GM23248 (cell line): ENCODE results near the gene BTBD16. TPM values are rescaled to one million over a fixed set of nuclear protein-coding genes. Genes with fewer than 3 reads are reported as not detected.

Experiments
- DNase-seq: peaks from one replicate; pipeline ENCODE4 v3.0.0-alpha.2; 2015
- H2AFZ ChIP-seq: fragments of 200-600 bp; sonication (generic); 2 replicates; pipeline ENCODE4 v1.6.1; 2016; ENCODE audit warnings: antibody characterized with exemption
- H3F3A ChIP-seq: fragments of 200-600 bp; sonication (generic); 2 replicates; pipeline ENCODE4 v1.6.1; 2016; ENCODE audit warnings: mild to moderate bottlenecking, antibody characterized with exemption, mixed run types; ENCODE audit not compliant: insufficient read depth
- H3K27ac ChIP-seq: fragments of 200-600 bp; sonication (generic); 2 replicates; pipeline ENCODE4 v1.5.1; 2016; ENCODE audit warnings: mild to moderate bottlenecking
- H3K27me3 ChIP-seq: fragments of 200-600 bp; sonication (generic); replicated peaks from 2 replicates; pipeline ENCODE4 v1.6.1; 2016; ENCODE audit warnings: mild to moderate bottlenecking; ENCODE audit not compliant: insufficient read depth
- H3K36me3 ChIP-seq: fragments of 200-600 bp; sonication (generic); 2 replicates; pipeline ENCODE4 v1.6.1; 2016; ENCODE audit warnings: low read depth, mild to moderate bottlenecking
- H3K4me1 ChIP-seq: fragments of 200-600 bp; sonication (generic); 2 replicates; pipeline ENCODE4 v1.6.1; 2016; ENCODE audit warnings: mild to moderate bottlenecking; ENCODE audit not compliant: insufficient read depth
- H3K4me2 ChIP-seq: fragments of 200-600 bp; sonication (generic); one replicate; pipeline ENCODE4 v1.6.1; 2016; ENCODE audit warnings: mild to moderate bottlenecking; ENCODE audit not compliant: unreplicated experiment
- H3K4me3 ChIP-seq: fragments of 200-600 bp; sonication (generic); 2 replicates; pipeline ENCODE4 v1.5.1; 2016; ENCODE audit warnings: mild to moderate bottlenecking
- H3K79me2 ChIP-seq: fragments of 200-600 bp; sonication (generic); 2 replicates; pipeline ENCODE4 v1.6.1; 2016; ENCODE audit warnings: mild to moderate bottlenecking; ENCODE audit not compliant: insufficient read depth
- H3K9ac ChIP-seq: fragments of 200-600 bp; sonication (generic); 2 replicates; pipeline ENCODE4 v1.6.1; 2016; ENCODE audit warnings: mild to moderate bottlenecking
- H3K9me2 ChIP-seq: fragments of 200-600 bp; sonication (generic); 2 replicates; pipeline ENCODE4 v1.6.1; 2016; ENCODE audit warnings: mixed run types, mild to moderate bottlenecking, moderate library complexity; ENCODE audit not compliant: insufficient read depth
- H3K9me3 ChIP-seq: fragments of 200-600 bp; sonication (generic); one replicate; pipeline ENCODE4 v1.6.1; 2017; ENCODE audit warnings: low read depth
- H4K20me1 ChIP-seq: fragments of 200-600 bp; sonication (generic); 2 replicates; pipeline ENCODE4 v1.6.0; 2016; ENCODE audit not compliant: insufficient read depth
- EZH2 ChIP-seq: fragments of 200-600 bp; sonication (generic); IDR thresholded peaks from 2 replicates; pipeline ENCODE4 v1.6.1; 2018; ENCODE audit warnings: antibody characterized with exemption, mild to moderate bottlenecking; ENCODE audit not compliant: insufficient read depth, poor library complexity, severe bottlenecking
- EZH2phosphoT487 ChIP-seq: fragments of 200-600 bp; sonication (generic); IDR thresholded peaks from 2 replicates; pipeline ENCODE4 v1.6.1; 2018; ENCODE audit warnings: antibody characterized with exemption, moderate library complexity, mild to moderate bottlenecking, low read depth; ENCODE audit not compliant: insufficient read depth
- WGBS, 2 experiments: methylation state at CpG; one replicate each; pipeline ENCODE4 v1.1.6; 2015 to 2017; ENCODE audit warnings: low lambda C conversion rate in 2 of 2, low coverage in 1 of 2; ENCODE audit errors: missing lambda C conversion rate in 2 of 2; 5-methylcytosine and 5-hydroxymethylcytosine counted together
- in situ Hi-C: fragments of 300-500 bp; cut with MboI; formaldehyde crosslinking; loops from 2 replicates; pipeline ENCODE4 v1.15.0; 2020
- polyA plus RNA-seq: library from polyadenylated mRNA; unstranded; fragments of >200 nt; fragmentation: Nextera tagmentation; extraction: Ambion mirVana; gene quantifications from 2 replicates; pipeline ENCODE4 v1.2.1, GENCODE V29; 2016
- total RNA-seq: library from RNA; depleted of rRNA; stranded (reverse); fragments of >200 nt; shearing (Covaris generic); gene quantifications from 2 replicates; pipeline ENCODE4 v1.2.3, GENCODE V29; 2014

BTBD16 gene
- total and polyA plus RNA-seq, 2 experiments from 2014 or later: not detected

DNA sequence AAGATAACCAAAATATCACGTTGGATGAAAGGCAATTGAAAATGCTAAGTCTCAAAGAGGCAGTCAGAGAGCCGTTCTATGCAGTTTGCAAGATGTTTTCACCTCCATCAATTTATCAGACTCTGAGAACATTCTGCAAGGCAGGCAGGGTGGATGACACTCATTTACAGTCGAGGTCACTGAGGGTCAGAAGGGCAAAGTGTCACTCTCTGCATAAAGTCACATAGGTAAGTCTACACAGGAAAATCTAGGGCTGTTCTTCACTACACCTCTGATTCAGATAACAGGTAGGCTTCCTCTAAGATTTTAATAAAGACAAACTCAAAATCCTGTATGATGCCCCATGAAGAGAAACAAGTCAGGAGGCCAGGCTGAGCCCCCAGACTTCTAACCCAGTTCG lies 102.0 kb downstream of the BTBD16 start:
- Histone ChIP-seq H3K27me3 (peaks cover 3% of the 10 kb centered on the region; the same call in 1 of the 2 replicates), H3K9me2 (no peaks in the 10 kb centered on the region), H3K4me2 (peak overlapping the region; percentile 94), H3K79me2 (peaks cover 29% of the 10 kb centered on the region), H3K36me3 (no peaks in the 10 kb centered on the region), H4K20me1 (no peaks in the 10 kb centered on the region), H3K9ac (no peak overlapping the region), H3K9me3 (no peaks in the 10 kb centered on the region), H2AFZ (peak overlapping the region; percentile 97), H3F3A (peaks cover 6% of the 10 kb centered on the region; the same call in 1 of the 2 replicates), H3K4me1 (peaks cover 17% of the 10 kb centered on the region), H3K27ac (no peak overlapping the region), H3K4me3 (peak overlapping the region; percentile 88; the same call in 1 of the 2 replicates)
- TF ChIP-seq EZH2phosphoT487 (no peak), EZH2 (no peak)
- in situ Hi-C loops: no loop called here
- no peak for DNase-seq
- WGBS, 2 experiments: 43 to 44% methylated on average over 4 of the region's 4 CpGs

DNA sequence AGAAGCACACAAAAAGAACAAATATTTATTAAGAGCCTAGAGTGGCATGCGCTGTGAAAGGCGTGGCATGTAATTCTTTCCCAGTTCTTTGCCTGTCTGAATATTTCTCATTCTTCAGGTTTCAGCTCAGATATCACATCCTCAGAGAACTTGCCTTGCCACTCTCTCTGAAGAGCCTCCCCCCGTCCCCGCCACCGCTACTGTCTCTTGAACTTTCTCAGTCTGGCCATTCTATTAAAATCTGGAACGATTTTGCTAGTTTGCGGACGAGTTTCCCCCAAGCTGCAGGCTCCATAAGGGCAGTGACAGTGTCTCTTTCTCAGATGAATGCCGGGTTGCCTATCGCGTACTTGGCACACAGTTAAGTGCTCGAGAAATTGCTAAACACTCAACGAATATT lies 102.6 kb downstream of the BTBD16 start:
- Histone ChIP-seq H2AFZ (peak overlapping the region; percentile 97), H3K4me1 (peaks cover 17% of the 10 kb centered on the region), H3K79me2 (peaks cover 35% of the 10 kb centered on the region), H3K36me3 (no peaks in the 10 kb centered on the region), H3K9ac (peak overlapping the region; percentile 82), H3K4me3 (peak overlapping the region; percentile 88), H3K27me3 (no peaks in the 10 kb centered on the region), H3F3A (peaks cover 6% of the 10 kb centered on the region; the same call in 1 of the 2 replicates), H3K4me2 (peak overlapping the region; percentile 94), H3K27ac (peak overlapping the region; percentile 50), H3K9me3 (no peaks in the 10 kb centered on the region), H4K20me1 (no peaks in the 10 kb centered on the region), H3K9me2 (no peaks in the 10 kb centered on the region)
- WGBS, 2 experiments: 2% methylated on average over 13 of the region's 13 CpGs
- TF ChIP-seq EZH2phosphoT487: no peak
- no peak for TF ChIP-seq EZH2
- peak; percentile 57 for DNase-seq
- in situ Hi-C loops: no loop called here

- in situ Hi-C loops: no loop called here
These were observed 103.3 kb downstream of the BTBD16 start, which contains the start of gene PLEKHA1 for GRCh38 chr10:122374237-122374858. Gene PLEKHA1 (plus strand): TSS chr10:122374708. CDS start chr10:122393201, 18,493 bp downstream.

GRCh38 chr10:122374859-122375678 lies 104.0 kb downstream of the BTBD16 start:
- Histone ChIP-seq H3K9me2 (no peaks in the 10 kb centered on the region), H3K9me3 (no peaks in the 10 kb centered on the region), H3K4me1 (peaks cover 17% of the 10 kb centered on the region), H3K36me3 (no peaks in the 10 kb centered on the region), H3K27me3 (no peaks in the 10 kb centered on the region), H3F3A (peaks cover 6% of the 10 kb centered on the region; the same call in 1 of the 2 replicates), H3K79me2 (peaks cover 49% of the 10 kb centered on the region), H3K4me3 (peak overlapping the region; percentile 88), H3K4me2 (peak overlapping the region; percentile 83), H4K20me1 (no peaks in the 10 kb centered on the region), H2AFZ (peak overlapping the region; percentile 86), H3K27ac (peak overlapping the region; percentile 61), H3K9ac (peak overlapping the region; percentile 82)
- WGBS, 2 experiments: 2% methylated on average over 58 to 79 of the region's 89 CpGs
- in situ Hi-C loops: no loop called here
- DNase-seq: peak; percentile 77
- no peak for TF ChIP-seq EZH2
- no peak for TF ChIP-seq EZH2phosphoT487

More at GRCh38 chr10:122374237-122374858, 103.3 kb downstream of the BTBD16 start, which contains the start of gene PLEKHA1:
- TF ChIP-seq EZH2 (no peak), EZH2phosphoT487 (no peak)
- Histone ChIP-seq H3K27me3 (no peaks in the 10 kb centered on the region), H3K9me3 (no peaks in the 10 kb centered on the region), H4K20me1 (no peaks in the 10 kb centered on the region), H3K36me3 (no peaks in the 10 kb centered on the region), H3K9me2 (no peaks in the 10 kb centered on the region), H2AFZ (peak within 1 kb of the TSS; percentile 97), H3K27ac (peak within 1 kb of the TSS; percentile 61), H3K4me2 (peak within 1 kb of the TSS; percentile 94), H3F3A (peaks cover 6% of the 10 kb centered on the region; the same call in 1 of the 2 replicates), H3K9ac (peak within 1 kb of the TSS; percentile 82), H3K4me3 (peak within 1 kb of the TSS; percentile 88), H3K4me1 (peaks cover 17% of the 10 kb centered on the region), H3K79me2 (peaks cover 41% of the 10 kb centered on the region)
- WGBS, 2 experiments: 1% methylated on average over 69 to 71 of the region's 71 CpGs
- DNase-seq: peak; percentile 98
